Neural cell (in vitro differentiated cells): ENCODE measurements around the gene MLLT3. TPM values are rescaled to one million over a fixed set of nuclear protein-coding genes. Genes with fewer than 3 reads are reported as not detected.

Experiments
- H2AFZ ChIP-seq: fragments of 200-600, 300-800 bp; sonication (generic), shearing (Covaris generic); 2 replicates; pipeline ENCODE4 v1.6.0; 2014; ENCODE audit warnings: low read depth, mild to moderate bottlenecking, antibody characterized with exemption, low read length, moderate library complexity
- H3F3A ChIP-seq: fragments of 200-600 bp; shearing (Covaris generic); 2 replicates; pipeline ENCODE4 v1.6.1; 2016; ENCODE audit warnings: mild to moderate bottlenecking, moderate library complexity, mixed read lengths, antibody characterized with exemption, low read length; ENCODE audit not compliant: insufficient read depth, poor library complexity, severe bottlenecking
- H3K27ac ChIP-seq: fragments of 200-600, 300-800 bp; sonication (generic), shearing (Covaris generic); 2 replicates; pipeline ENCODE4 v1.5.1; 2014; ENCODE audit warnings: mild to moderate bottlenecking, low read length, moderate library complexity
- H3K27me3 ChIP-seq: fragments of 300-800, 200-600 bp; sonication (generic), shearing (Covaris generic); 2 replicates; pipeline ENCODE4 v1.6.0; 2014; ENCODE audit warnings: mild to moderate bottlenecking, low read depth, low read length, moderate library complexity; ENCODE audit not compliant: insufficient read depth
- H3K36me3 ChIP-seq: fragments of 300-800, 200-600 bp; sonication (generic), shearing (Covaris generic); 2 replicates; pipeline ENCODE4 v1.5.1; 2014; ENCODE audit warnings: mild to moderate bottlenecking, antibody characterized with exemption, low read length, moderate library complexity; ENCODE audit not compliant: insufficient read depth
- H3K4me2 ChIP-seq: fragments of 300-800, 200-600 bp; sonication (generic), shearing (Covaris generic); 2 replicates; pipeline ENCODE4 v1.6.0; 2014; ENCODE audit warnings: mild to moderate bottlenecking, low read length
- H3K4me3 ChIP-seq: fragments of 300-800, 200-600 bp; sonication (generic), shearing (Covaris generic); 2 replicates; pipeline ENCODE4 v1.5.1; 2014; ENCODE audit warnings: mild to moderate bottlenecking, low read length, moderate library complexity
- H3K79me2 ChIP-seq: fragments of 200-600 bp; shearing (Covaris generic); replicated peaks from 2 replicates; pipeline ENCODE4 v1.6.0; 2014; ENCODE audit warnings: mild to moderate bottlenecking, low read length, moderate library complexity; ENCODE audit not compliant: insufficient read depth
- H3K9ac ChIP-seq: fragments of 300-800, 200-600 bp; sonication (generic), shearing (Covaris generic); 2 replicates; pipeline ENCODE4 v1.6.1; 2016; ENCODE audit warnings: mild to moderate bottlenecking, low read length, mixed read lengths
- H3K9me2 ChIP-seq: fragments of 200-600 bp; shearing (Covaris generic); 2 replicates; pipeline ENCODE4 v1.6.1; 2016; ENCODE audit warnings: mild to moderate bottlenecking, low read length, mixed read lengths; ENCODE audit not compliant: insufficient read depth
- H3K9me3 ChIP-seq: fragments of 200-600, 300-800 bp; sonication (generic), shearing (Covaris generic); 2 replicates; pipeline ENCODE4 v1.6.1; 2016; ENCODE audit warnings: mild to moderate bottlenecking, mixed run types, low read length, moderate library complexity, mixed read lengths
- H4K20me1 ChIP-seq: fragments of 200-600 bp; shearing (Covaris generic); 2 replicates; pipeline ENCODE4 v1.6.1; 2016; ENCODE audit warnings: mild to moderate bottlenecking, mixed run types; ENCODE audit not compliant: insufficient read depth
- CTCF ChIP-seq: fragments of 450-650 bp; IDR thresholded peaks from 2 replicates; pipeline ENCODE4 v1.5.1; 2014; ENCODE audit warnings: antibody characterized with exemption, mild to moderate bottlenecking, moderate library complexity; ENCODE audit not compliant: poor library complexity, severe bottlenecking
- EP300 ChIP-seq: fragments of 450-650 bp; conservative IDR thresholded peaks from 2 replicates; pipeline ENCODE4 v1.6.1; 2014; ENCODE audit warnings: antibody characterized with exemption, mild to moderate bottlenecking, moderate library complexity; ENCODE audit not compliant: poor library complexity, severe bottlenecking
- EZH2 ChIP-seq: fragments of 200-600, 300-800 bp; shearing (Covaris generic), sonication (generic); IDR thresholded peaks from 2 replicates; pipeline ENCODE4 v1.6.1; 2014; ENCODE audit warnings: antibody characterized with exemption, low read length, borderline replicate concordance, mild to moderate bottlenecking; ENCODE audit not compliant: insufficient read depth, poor library complexity, severe bottlenecking
- MXI1 ChIP-seq: fragments of 450-650 bp; conservative IDR thresholded peaks from 2 replicates; pipeline ENCODE4 v1.6.1; 2014; ENCODE audit warnings: antibody characterized with exemption, mild to moderate bottlenecking; ENCODE audit not compliant: poor library complexity, severe bottlenecking
- POLR2AphosphoS5 ChIP-seq: IDR thresholded peaks from 2 replicates; pipeline ENCODE4 v1.6.1; 2012
- RAD21 ChIP-seq: fragments of 450-650 bp; conservative IDR thresholded peaks from 2 replicates; pipeline ENCODE4 v1.6.1; 2014; ENCODE audit warnings: antibody characterized with exemption, mild to moderate bottlenecking, moderate library complexity
- REST ChIP-seq: IDR thresholded peaks from 2 replicates; pipeline ENCODE4 v1.6.1; 2012; ENCODE audit warnings: borderline replicate concordance
- SMC3 ChIP-seq: fragments of 450-650 bp; conservative IDR thresholded peaks from 2 replicates; pipeline ENCODE4 v1.6.1; 2014; ENCODE audit warnings: antibody characterized with exemption, mild to moderate bottlenecking, moderate library complexity; ENCODE audit not compliant: poor library complexity
- TAF1 ChIP-seq: IDR thresholded peaks from 2 replicates; pipeline ENCODE4 v1.6.1; 2012; ENCODE audit warnings: low read depth
- polyA plus RNA-seq: library from polyadenylated mRNA; depleted of rRNA; stranded (reverse); fragments of >200 nt; gene quantifications from 2 replicates; pipeline ENCODE4 v1.2.3, GENCODE V29; 2014

Gene MLLT3
- polyA plus RNA-seq, 1 donor from 2014 or later: 61.5 TPM

DNA sequence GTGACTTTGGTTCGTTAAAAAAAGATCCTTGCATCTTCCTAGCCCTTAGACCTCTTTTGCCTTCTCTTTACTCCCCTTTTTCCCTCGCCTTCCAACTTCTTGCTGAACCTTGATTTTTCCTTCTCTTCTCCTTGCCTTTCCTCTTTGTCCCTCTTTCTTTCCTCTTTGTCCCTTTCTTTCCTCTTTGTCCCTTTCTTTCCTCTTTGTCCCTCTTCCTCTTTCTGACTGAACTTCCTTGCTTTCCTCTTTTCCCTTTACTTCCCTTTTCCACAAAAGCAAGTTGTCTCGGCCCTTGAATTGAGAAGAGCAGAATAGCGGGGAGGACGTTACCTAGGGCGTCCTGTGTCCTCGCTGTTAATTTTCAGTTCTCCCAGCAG, 1.4 kb upstream of the MLLT3 start:
- no peaks in the 10 kb centered on the region for H3K9me3 ChIP-seq
- H3K9ac ChIP-seq: peak overlapping the region; percentile 92
- H3K9me2 ChIP-seq: no peaks in the 10 kb centered on the region
- peak overlapping the region; percentile 90 for H3K4me2 ChIP-seq
- H4K20me1 ChIP-seq: no peaks in the 10 kb centered on the region
- H3K36me3 ChIP-seq: no peaks in the 10 kb centered on the region
- H3K27ac ChIP-seq: no peak overlapping the region
- H2AFZ ChIP-seq: no peak overlapping the region
- peak overlapping the region; percentile 84 for H3K4me3 ChIP-seq
- no peaks in the 10 kb centered on the region for H3F3A ChIP-seq
- H3K27me3 ChIP-seq: peaks cover 17% of the 10 kb centered on the region
- TF ChIP-seq REST: no peak
- no peak for TF ChIP-seq CTCF
- no peak for TF ChIP-seq EP300
- no peak for TF ChIP-seq MXI1
- TF ChIP-seq RAD21: no peak
- TF ChIP-seq TAF1: no peak
- TF ChIP-seq SMC3: no peak
- no peak for TF ChIP-seq EZH2
- no peak for TF ChIP-seq POLR2AphosphoS5
- peaks cover 23% of the 10 kb centered on the region for H3K79me2 ChIP-seq

GRCh38 chr9:20623021-20623747, 885 bp upstream of the MLLT3 start:
- Histone ChIP-seq H3K36me3 (no peaks in the 10 kb centered on the region), H3K9me2 (no peaks in the 10 kb centered on the region), H3F3A (no peaks in the 10 kb centered on the region), H3K27me3 (peaks cover 17% of the 10 kb centered on the region), H3K4me2 (peak overlapping the region; percentile 90), H2AFZ (peak overlapping the region; percentile 28), H4K20me1 (no peaks in the 10 kb centered on the region), H3K79me2 (peaks cover 29% of the 10 kb centered on the region), H3K4me3 (peak overlapping the region; percentile 84), H3K9me3 (no peaks in the 10 kb centered on the region), H3K9ac (peak overlapping the region; percentile 92), H3K27ac (peak overlapping the region; percentile 98)
- TF ChIP-seq MXI1 (no peak), POLR2AphosphoS5 (peak; percentile 6), EZH2 (no peak)
